GM08714 (cell line): ENCODE data around the gene RALGPS2.

ENCODE experiments used
- H3K4me3 ChIP-seq: fragments of 200-500 bp; sonication (Bioruptor generic); 2 replicates; pipeline ENCODE4 v1.5.1; 2014; ENCODE audit warnings: mild to moderate bottlenecking, low read length, inconsistent platforms
- ZNF274 ChIP-seq: IDR thresholded peaks from 2 replicates; pipeline ENCODE4 v1.6.1; 2012; ENCODE audit warnings: mild to moderate bottlenecking, low read depth, low read length

Gene RALGPS2

DNA sequence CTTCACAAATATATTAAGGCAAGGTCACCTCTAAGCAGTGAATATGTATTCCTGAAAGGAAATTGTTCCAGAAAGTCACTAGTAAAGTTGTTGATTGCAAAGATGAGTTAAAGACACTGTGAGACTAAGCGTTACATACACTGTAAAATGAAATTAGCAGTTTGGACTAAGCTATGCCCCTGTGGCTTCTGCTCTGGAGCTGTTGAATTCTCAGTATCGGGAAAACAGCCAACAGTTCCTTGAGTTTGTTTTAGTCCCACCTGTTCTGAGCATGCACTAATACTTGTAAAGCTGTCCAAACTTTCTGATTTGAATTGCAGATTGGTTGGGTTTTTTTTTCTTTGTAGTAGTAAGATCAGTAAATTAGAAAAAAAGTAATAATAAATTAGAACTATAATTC, 124.9 kb downstream of the RALGPS2 start:
- no peak overlapping the region for H3K4me3 ChIP-seq
- TF ChIP-seq ZNF274: no peak

DNA sequence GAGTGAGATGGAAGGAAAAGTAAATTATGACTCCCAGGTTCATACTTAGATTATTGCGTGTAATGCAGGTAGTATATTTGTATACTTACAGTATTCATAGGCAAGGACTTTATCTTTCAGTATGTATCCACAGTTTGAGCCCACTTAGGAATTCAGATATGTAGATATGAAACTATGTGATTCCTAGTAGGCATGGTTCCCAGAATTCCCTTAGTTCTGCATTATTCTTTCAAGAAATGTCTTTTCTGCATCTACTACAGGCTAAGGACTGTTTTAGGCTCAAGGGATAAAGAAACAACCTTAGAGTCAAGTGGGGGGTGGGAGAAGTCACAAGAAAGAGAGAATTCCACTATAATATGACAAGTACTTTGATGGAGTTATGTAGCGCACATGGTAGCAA, 132.1 kb downstream of the RALGPS2 start:
- H3K4me3 ChIP-seq: no peak overlapping the region
- TF ChIP-seq ZNF274: no peak

DNA sequence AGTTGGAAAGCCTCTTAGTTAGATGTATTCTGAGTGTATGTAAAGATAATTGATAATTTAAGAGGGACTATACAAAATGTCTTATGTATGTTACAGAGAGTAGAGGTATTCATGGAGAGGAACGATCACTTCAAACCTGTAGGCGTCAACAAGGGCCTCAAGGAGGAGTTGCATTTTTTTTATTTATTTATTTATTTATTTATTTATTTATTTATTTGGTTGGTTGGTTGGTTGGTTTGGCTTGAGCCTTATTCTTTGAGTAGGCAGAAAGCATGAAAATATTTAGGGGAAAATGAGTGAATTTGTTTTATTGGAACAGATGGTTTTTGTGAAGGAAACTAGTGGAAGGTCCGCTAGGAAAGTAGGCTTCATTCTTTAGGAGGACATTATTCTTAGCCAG, 137.4 kb downstream of the RALGPS2 start:
- H3K4me3 ChIP-seq: no peak overlapping the region
- TF ChIP-seq ZNF274: no peak

DNA sequence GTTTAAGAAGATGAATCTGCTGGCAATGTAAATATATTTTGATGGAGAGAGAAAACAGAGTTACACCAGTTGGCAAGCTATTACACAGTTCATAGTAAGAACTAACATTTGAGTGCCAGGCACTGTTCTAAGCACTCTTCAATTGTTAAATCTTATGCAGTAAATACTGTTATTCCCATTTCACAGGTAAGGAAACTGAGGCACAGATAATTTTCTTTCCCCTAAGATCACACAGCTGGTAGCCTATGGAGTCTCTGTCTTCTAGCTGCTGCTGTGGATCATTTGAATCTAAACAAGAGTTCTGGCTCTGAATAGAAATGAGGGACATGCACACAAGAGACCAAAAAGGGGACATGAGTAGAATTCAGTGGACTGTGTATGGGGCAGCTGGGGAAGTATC, 137.8 kb downstream of the RALGPS2 start:
- no peak overlapping the region for H3K4me3 ChIP-seq
- no peak for TF ChIP-seq ZNF274

DNA sequence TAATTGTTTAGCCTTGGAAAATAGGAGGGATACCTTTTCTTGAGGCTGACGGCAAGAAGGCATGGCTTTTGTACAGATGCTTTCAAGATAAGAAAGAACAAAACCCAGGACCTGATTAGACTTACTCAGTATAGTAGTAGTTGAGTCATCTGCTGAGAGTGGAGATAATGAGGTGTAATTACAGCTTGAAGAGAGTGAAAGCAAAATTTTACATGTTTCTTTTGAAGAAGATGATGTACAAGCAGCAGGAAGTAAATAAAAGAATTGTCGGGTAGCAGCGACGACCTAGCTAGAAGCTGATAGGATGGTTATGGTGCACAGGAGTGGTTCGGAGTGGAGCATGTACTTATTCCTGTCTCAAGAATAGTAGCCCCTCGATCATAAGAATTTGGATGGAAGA, 139.3 kb downstream of the RALGPS2 start:
- H3K4me3 ChIP-seq: no peak overlapping the region
- no peak for TF ChIP-seq ZNF274

DNA sequence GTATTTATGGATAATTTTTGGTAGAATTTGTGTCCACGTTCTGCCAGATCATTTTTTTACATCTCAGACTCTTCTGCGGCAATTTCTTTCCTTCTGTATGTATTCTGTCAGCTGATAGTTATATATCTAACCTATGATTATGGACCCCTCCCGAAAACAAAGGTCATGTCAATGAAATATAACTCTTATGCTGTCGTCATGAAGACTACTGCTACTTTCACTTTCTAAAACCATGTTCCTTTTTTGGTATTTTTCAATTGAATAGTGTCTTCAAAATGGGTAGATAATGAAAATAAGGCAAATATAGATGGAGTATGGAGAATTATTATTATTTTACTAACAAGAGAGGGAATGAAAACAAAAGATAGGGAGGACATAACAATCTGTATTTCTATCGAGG, 142.6 kb downstream of the RALGPS2 start:
- no peak overlapping the region for H3K4me3 ChIP-seq

DNA sequence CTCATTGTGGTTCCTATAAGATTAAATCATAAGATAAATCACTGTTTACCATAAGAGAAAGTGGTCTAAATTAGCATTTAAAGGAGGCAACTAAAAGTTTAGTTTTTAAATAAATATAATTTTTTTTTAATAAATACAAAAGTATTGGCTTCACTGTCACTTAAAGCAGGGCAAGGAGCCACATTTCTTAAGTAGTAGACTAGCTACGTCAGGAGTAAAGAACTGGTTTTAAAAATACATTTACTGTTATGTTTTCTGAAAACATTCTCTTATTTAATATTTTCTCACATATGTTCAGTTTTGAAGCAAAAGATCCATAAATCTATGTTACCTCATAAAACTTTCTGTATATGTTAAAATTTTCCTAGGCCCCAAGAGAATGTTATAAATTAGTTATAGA, 143.7 kb downstream of the RALGPS2 start:
- no peak for TF ChIP-seq ZNF274
- no peak overlapping the region for H3K4me3 ChIP-seq

More for the DNA sequence above, 142.6 kb downstream of the RALGPS2 start:
- TF ChIP-seq ZNF274: no peak

DNA sequence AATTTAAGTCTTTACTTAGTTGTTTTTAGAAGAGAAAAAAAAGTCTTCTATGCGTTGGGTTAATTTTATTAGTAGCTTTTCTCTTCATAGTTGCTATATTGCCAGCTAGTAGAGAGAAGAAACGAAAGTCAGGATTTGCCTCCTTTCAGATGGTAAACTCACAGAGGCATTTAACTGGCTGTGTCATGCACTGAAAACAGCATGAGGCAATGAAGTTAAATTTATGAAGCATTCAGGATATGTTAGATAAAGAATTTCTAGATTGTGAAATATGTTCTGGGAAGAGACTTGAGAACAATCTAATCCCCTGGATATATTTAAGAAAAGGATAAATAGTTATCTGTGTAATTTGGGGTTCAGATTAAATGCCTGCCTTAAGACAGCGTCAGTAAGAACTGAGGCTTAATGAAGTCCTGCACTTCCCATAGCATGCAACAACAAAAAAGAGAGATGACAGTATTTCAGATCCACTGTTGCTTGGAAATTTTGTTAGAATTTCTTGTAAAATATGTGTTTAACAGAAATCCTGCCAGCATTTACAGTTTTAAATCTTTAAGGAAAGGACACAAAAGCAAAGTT, 144.2 kb downstream of the RALGPS2 start:
- no peak overlapping the region for H3K4me3 ChIP-seq
- TF ChIP-seq ZNF274: no peak

DNA sequence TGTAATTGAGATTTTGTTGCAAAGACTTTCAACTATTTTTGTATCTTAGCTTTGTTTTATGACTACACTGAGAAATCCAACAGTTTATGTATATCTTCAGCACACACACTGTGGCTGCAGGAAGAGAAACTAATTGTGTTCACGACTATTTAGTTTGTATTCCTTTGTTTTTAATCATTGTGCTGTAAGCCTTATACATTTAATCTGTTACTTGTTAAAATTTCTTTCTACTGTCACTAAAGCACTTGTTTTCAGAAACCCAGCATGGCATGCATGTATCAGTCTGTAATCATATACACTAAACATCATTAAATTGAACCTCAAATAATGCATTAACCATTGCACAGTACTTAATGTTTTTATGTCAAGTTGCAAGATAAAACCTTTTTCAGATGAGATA, 145.2 kb downstream of the RALGPS2 start:
- no peak overlapping the region for H3K4me3 ChIP-seq
- no peak for TF ChIP-seq ZNF274

DNA sequence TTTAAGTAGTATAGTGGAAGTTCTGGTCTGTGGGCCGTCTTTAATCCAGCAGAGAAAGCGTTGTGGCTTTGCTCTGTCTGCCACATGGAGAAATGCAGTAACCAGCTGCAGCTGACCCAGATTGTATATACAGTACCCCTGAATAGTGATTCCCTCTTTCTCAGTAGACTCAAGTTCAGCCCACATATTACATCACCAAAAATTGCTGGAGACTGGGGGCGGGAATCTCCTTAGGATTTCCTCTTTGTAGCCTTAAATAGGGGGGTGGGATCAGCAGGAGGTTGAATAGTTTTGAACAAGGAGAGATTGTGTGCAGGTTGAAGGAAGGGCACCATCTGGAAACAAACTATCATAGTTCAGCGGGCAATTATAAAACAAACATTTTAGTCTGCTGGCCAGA, 145.9 kb downstream of the RALGPS2 start, which contains the start of gene ANGPTL1:
ANGPTL1 (minus strand) TSS at position 134 of the 400 bp plus-strand sequence. CDS start 5,301 bp downstream, outside the sequence.
- no peak for TF ChIP-seq ZNF274
- H3K4me3 ChIP-seq: no peak within 1 kb of the TSS

DNA sequence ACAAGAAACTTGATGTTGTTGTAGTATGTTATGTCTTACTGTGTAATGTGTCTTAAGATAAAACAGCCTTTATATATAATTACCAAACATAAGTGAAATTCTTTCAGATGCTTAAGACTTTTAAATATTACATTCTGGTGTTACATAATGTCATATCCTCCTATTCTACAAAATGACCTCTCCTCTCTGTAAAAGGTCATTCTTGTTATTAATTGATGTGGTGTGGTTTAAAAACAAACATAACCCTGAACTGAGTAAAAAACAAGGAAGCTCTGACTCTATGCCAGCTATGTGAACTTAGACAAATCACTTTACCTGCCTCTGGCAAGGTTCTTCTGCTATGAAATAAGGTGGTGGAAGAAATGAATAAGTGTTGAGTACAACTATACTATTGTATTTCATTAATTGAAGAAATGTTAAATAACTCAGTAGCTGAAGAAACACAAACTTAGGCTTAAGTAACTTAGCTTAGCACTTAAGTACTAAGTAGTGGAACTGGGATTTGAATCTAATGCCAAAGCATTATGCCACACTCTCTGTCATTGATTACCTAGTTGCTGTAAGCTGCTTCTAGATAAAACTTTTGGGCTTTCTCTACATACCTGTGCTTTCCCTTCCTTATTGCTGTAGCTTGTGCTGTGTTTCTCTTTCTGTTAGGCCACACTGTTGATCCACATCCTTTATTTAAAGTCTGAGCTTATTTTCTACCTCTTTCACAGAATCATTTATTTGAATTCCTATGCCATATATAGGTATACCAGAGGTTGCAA, 146.7 kb downstream of the RALGPS2 start:
- no peak overlapping the region for H3K4me3 ChIP-seq
- TF ChIP-seq ZNF274: no peak

DNA sequence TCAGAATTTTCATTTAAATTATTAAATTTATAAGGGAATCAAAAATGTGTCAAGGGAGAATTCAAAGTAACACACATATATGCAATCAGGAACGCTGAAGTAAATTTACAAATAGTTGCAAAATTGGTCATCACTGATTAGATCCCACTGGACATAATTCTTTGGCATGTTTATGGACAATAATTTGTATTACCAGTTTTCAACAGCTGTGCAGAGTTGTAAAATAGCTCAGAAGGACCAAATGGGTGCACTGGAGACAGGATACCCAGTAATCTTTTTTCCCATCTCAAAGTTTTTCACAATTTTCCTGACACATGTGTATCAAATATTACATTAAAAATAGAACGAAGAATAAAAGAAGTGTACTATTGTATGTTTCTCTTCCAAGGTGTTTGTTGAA, 149.9 kb downstream of the RALGPS2 start:
- no peak for TF ChIP-seq ZNF274
- H3K4me3 ChIP-seq: no peak overlapping the region

DNA sequence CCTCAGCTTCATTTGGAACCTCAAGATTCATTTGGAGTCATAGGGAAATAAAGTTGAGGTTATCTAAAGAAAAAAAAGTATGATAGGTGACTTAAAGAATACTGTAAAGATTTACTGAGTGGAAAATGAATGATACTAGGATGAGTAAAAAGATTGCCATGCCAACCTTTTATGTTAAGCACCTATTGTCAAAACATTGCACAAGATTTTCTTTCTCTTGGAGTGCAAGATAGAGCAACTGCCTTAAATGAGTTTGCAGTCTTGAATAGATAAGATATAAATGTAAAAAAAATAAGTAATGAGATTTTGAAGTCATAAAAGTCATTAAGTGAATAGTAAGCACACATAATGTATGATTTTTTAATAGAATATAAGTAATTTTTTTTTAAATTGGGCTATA, 150.9 kb downstream of the RALGPS2 start:
- TF ChIP-seq ZNF274: no peak
- H3K4me3 ChIP-seq: no peak overlapping the region

DNA sequence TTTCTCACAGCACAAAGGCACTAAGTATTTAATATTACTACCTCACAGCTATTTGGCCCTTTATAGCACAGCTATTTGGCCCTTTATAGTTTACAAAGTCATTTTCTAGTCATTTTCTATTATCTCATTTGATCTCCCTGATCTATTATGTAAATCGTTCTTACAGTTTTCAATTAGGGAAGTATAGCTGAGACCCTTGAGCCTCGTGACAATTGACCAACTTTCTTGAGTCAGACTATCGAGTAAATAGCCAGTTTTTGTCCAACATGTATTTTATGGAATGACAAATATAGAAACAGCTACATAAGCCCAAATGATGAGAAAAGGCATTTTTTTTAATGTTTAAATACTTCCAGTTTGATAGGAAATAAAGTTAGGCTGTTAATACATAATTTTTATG, 152.9 kb downstream of the RALGPS2 start:
- TF ChIP-seq ZNF274: no peak
- no peak overlapping the region for H3K4me3 ChIP-seq

DNA sequence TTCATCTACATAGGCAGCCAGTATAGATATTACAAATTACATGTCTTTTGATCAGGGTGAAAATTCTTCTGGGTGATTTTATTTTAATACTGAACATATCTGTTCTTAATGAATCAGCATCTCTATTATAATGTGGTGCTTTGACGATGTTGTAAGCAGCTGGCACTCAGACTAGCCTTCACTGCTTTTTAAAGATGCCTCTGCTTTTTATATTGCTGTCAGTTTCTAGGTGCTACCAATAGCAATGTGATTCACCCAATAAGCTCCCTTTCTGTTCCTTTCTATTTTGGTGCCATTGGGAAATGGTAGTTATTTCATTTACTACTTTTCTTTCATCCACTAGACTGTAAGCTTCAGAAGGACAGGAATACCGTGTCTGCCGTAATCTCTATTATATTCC, 156.9 kb downstream of the RALGPS2 start:
- no peak overlapping the region for H3K4me3 ChIP-seq
- TF ChIP-seq ZNF274: no peak
